GM18873 (cell line): ENCODE data around the gene MCRIP2.

ENCODE experiments used
- ATAC-seq: cut with Tn5 transposase; IDR thresholded peaks from one replicate; pipeline ENCODE4 v1.9.1; 2021; ENCODE audit warnings: mild to moderate bottlenecking, moderate library complexity, moderate number of reproducible peaks; ENCODE audit not compliant: unreplicated experiment, low FRiP score

MCRIP2 gene

GRCh38 chr16:647173-647902 is 5.7 kb downstream of the MCRIP2 start:
- no peak for ATAC-seq

DNA sequence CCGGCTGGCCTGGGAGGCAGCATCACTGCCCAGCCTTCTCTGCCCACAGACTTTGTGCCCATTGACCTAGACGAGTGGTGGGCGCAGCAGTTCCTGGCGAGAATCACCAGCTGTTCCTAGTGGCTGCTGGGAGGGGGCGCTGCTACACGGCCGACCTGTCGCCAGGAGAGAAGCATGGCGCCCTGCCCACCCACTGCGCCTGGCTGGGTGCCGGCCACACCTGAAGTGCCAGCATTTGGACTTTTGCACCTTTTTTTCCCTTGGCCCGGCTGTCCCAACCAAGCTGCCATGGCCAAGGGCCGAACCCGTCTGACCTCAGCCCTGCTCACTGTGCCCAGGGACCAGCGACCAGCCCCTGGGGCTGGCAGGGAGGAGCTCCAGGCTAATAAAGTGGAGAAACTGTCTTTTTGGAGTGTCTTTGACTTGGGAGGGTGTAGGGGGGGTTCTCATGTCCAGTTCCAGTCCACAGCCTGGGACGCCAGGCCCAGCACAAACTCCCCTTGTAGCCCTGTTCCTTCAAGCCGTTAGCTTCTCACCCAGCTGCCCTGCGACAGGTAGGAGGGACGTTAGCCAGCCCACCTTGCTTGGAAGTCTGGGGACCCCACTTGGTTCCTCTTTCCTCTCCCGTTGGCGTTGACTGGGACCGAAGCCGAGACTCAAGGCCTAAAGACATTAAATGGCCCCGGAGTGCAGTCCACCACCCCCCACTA is 6.6 kb downstream of the MCRIP2 start:
- no peak for ATAC-seq

DNA sequence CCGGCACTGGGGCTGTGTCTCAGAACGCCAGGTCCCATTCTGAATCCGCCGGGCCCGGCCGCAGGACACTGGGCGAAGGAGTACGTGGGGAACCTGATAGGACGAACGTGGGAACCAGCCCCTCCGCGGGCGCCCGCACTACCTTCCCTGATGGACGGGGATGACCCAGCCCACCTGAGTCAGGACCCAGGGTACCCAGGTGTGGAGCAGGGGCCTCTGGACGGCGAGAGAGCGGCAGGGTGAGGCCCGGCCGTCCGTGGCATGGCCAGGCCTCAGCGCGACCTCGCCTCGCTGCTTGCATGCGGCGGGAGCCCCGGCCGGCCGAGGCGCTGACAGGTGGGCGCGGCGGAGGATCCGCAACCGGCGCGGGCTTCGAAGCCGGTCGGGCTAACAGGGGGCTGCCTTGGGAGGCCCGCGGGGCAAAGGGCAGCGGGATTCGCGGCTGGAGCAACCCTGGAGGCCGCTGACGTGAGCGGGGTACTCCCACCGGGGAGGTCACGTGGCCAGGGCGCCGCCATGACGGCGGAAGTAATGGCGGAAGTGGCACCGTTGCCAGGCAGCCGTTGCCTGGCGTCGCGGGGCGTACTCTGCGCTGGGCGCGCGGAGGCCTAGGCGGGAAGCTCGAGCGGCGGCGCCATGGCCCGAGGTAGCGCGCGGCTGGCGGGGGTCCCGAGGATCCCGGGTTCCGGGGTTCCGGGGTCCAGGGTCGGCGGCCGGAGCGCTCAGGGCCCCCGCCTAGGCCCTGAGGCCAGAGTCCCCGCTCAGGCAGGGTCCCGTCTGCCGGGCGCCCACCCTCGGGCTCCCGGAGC is 7.4 kb downstream of the MCRIP2 start, which contains the start of gene WDR90:
Gene WDR90, plus strand, starts transcription at position 585 of the 809 bp plus-strand sequence. Its CDS starts 52 bp downstream, at position 637.
- ATAC-seq, result no peak

- ATAC-seq, result no peak
These were observed 8.0 kb downstream of the MCRIP2 start for GRCh38 chr16:649631-650030.

DNA sequence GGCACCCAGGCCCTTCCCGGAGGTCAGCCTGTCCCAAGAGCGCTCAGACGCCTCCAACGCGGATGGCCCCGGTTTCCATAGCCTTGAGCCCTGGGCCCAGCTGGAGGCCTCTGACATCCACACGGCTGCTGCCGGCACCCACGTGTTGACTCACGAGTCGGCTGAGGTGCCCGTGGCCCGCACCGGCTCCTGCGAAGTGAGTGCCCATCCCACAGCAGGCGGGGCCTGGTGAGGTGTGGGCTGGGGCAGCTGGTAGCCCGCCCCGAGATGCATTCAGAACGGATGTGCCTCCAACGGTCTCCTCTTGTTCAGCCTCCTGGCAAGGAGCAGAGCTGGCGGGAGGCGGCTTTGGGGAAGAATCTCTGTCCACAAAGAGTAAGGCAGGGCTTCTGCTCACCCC is 10.2 kb downstream of the MCRIP2 start:
- no peak for ATAC-seq

DNA sequence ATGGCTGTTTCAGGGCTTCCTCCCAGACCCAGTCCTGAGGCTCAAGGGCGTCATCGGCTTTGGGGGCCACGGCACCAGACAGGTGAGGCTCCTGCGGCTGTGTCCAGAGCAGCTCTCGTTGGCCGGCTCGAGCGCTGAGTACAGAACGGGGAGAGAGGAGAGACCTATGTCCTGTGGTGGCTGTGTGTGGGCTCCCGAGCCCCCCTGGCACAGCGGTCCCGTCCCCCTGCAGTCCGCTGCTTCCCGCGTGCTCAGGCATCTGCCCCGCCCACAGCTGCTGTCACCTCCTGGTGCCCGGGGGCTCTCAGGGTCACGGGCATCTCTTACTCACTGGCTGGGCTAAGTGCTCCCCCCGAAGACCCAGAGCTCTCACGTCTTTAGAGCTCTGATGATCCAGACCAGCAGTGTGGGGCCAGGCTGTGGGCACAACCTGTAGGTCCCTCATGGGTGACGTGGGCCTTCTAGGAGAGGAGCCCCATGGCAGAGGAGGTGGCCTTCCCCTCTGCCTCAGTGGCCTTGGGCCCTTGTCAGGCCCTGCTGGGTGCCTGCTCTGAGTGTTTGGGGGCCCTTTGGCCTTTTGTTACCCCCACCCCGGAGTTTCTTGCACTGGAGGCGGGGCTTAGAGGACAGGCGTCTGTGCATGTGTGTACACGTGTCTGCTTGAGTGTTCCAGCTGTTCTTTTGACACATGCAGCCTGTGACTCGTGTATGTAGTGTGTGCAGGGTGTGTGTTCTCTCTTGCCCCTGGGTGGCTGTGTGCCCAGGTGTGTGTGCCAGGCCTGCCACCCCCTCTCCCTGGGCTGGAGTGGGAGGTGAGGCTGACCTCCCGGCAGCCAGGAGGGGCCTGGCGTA is 11.1 kb downstream of the MCRIP2 start:
- ATAC-seq, result no peak

GRCh38 chr16:654034-654433 is 12.4 kb downstream of the MCRIP2 start:
- ATAC-seq, result no peak

- ATAC-seq, result no peak
These were observed 15.9 kb downstream of the MCRIP2 start for GRCh38 chr16:657487-657886.

DNA sequence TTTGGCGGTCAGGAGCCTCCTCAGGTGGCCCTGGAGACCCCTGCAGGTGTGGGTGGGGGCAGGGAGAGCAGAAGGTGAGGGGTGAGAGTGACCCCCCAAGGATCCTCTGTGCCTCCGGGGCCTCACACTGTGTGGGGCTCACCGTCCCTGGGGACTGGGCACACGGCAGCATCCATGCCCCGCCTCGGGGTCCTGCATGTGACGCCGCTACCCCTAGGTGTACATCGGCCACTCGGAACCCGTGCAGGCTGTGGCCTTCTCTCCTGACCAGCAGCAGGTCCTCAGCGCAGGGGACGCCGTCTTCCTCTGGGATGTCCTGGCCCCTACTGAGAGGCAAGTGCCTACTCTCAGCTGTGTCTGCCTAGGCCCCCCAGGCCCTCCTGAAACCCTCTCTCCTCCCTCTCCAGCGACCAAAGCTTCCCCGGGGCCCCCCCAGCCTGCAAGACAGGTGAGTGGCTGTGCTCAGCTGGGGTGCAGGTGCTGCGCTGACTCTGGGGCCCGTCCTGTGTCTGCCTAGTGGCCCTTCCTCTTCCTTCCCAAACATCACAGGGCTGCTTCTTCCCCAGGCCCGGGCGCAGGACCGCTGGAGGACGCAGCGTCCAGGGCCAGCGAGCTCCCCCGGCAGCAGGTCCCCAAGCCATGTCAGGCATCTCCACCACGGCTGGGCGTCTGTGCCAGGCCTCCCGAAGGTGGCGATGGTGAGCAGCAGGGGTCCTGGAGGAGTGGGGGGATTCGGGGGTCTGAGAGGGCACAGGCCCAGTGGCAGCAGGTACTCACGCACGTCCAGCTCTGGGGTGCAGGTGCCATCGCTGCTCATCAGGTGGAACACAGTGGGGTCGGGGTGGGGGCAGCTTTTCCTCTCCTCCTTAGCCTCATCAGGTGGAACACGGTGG is 17.3 kb downstream of the MCRIP2 start:
- ATAC-seq, result no peak

- no peak for ATAC-seq
These were observed 18.0 kb downstream of the MCRIP2 start for GRCh38 chr16:659618-660017.

- no peak for ATAC-seq
These were observed 18.5 kb downstream of the MCRIP2 start for GRCh38 chr16:660132-660458.

DNA sequence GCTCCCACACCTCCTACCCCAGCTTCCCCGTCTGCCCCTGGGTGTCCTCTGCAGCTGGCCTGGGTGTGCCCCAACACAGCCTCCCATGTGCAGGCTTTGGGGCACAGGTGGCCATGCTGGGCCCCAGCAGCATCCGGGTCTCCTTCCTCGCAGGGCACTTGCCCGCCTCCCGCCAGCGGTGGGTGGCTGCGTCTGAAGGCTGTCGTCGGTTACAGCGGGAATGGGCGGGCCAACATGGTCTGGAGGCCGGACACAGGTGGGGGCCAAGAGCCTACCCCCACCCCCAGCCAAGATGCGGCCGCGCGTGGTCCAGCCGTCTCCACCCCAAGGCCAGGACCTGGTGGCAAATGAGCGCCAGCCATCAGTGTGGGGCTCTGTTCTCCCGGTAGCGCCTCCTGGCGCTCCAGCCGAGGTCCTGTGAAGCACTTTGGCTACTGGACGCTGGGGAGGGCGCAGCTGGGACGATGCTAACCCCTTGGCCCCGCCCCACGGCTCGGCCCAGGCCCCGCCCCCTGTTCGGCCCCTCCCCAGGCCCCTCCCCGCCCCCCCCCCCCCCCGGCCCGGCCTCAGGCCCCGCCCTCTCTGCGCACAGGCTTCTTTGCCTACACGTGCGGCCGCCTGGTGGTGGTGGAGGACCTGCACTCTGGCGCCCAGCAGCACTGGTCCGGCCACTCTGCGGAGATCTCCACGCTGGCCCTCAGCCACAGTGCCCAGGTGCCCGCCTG is 19.0 kb downstream of the MCRIP2 start:
- ATAC-seq, result no peak

- no peak for ATAC-seq
These were observed 19.7 kb downstream of the MCRIP2 start for GRCh38 chr16:661184-661821.

- ATAC-seq, result no peak
These were observed 20.5 kb downstream of the MCRIP2 start for GRCh38 chr16:662095-662494.

DNA sequence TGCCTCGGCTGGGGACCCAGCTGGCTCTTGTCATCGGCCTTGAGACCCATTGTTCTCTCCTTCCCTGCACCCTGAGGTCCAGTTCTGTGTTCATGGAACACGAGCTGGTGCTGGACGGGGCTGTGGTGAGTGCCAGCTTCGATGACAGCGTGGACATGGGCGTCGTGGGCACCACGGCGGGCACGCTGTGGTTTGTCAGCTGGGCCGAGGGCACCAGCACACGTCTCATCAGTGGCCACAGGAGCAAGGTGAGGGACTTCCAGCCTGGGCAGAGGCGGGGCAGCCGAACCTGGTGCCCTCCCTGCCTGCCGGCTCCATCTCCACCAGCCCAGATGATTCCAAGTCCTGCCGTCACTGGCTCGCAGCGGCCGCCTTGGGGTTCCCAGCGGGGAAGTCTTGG is 21.0 kb downstream of the MCRIP2 start:
- no peak for ATAC-seq

DNA sequence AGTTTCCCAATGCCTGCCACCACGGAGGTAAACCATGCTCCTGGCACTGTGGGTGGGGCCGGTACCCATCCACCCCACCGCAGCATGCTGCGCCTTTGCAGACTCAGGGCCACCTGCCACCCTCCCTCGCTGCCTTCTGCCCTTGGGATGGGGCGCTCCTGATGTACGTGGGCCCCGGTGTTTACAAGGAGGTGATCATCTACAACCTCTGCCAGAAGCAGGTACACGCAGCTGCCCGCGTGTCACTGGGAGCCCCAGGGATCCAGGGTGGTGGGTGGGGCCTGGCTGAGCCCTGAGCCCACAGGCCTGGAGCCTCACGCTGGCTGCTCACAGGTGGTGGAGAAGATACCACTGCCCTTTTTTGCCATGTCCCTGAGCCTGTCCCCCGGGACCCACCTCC is 24.9 kb downstream of the MCRIP2 start:
- no peak for ATAC-seq

- ATAC-seq, result no peak
These were observed 25.6 kb downstream of the MCRIP2 start for GRCh38 chr16:667113-667779.
